Measurements from ENCODE around the gene PI4KA.
"Not testable (repeated sequence)": the region's sequence is repeated elsewhere in the genome, so short reads cannot be mapped to it uniquely, and the experiment has no call there.

The PI4KA gene

DNA sequence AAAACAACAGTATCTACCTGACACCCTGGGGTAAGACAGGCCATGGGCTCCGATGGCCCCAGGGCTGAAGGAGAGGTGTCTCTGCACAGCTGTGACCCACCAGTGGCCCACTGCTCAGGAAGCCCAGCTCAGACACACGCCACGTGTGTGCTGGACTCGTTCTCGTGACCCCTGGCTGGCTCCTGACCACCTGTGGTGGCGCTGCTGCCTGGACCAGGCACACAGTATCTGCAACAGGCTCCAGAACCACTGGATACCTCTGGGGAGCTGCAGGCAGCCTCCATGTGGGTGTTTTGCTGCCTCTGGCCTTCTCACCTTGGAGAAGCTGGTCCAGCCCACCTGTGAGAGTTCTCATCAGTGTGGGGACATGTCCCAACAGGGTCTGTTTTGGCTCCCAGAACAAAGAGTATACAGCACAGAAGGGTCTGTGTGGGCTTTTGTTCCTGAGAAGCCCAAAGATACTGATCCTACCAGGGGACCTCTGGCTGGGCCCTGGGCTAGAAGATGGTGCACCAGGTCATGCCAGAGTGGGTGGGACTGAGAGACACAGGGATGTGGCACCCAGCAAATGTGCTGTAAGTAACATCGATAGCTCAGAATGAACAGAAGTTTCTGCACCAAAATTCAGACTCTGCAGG lies 106.4 kb downstream of the PI4KA start:
- H3K4me3 ChIP-seq (ENCODE audit: low read depth, low read length): no peak overlapping the region

DNA sequence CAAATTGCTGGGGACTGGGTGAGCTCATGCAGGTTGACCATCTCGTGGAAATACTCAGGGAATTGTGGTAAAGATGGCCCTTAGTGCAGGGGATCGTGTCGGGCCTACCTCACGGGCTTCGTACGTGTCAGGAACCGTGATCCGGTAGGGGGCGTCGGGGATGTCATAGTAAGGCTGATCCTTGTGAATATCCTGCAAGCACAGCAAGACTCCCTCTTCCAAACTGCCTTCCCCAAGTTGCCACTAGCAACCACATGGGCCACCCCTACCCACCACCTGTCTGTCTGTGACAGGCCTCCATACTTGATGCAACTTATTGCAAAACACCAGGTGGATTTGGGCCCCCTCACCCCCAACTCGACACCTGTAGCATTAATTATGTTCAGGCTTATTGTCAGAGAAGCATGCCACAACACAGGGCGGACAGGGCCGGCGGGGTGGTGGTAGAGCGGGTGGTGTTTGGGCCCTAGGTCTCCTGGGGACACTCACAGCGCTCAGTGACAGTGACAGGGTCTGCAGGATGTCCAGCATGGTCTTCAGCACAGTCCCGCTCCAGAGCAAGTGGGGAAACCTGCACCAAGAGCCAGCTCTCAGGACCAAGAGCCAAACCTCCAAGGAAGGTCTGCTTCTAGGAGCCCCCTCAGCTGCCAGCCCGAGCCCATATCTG lies 107.3 kb downstream of the PI4KA start:
- no peak overlapping the region for H3K4me3 ChIP-seq (ENCODE audit: low read depth, low read length)

DNA sequence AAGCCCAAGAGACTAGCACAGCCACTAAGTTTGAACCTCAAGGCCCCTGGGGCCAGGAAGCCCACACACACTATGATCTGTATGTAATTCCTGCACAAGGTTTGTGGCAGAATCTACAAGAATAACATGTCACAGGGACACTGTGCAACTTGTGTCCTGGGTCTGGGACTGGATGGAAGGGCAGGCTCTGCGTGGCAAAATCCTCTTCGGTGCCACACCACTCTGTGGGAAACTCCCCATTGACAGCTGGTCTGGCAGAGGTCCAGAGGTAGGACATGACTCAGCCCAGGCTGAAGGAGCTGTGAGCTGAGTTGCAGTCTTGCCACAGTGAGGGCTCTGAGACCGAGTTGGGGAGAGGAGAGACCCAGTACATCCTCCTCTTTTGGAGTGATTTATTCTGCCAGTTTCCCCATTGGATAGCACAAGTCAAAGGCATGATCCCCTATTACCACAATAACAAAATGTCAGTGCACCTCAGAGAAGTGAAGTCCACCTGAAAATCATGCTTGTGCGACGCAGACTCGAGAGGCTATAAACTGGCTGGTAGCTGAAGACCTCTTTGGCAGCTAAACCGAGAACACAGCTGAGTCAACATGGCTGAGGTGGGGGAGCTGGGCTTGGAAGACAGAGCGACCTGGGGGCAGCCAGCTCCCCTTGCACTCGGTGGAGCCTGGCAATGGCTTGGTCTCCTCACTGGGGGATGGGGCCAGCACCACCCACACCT lies 108.0 kb downstream of the PI4KA start:
- no peak overlapping the region for H3K4me3 ChIP-seq (ENCODE audit: low read depth, low read length)

- no peak overlapping the region for H3K4me3 ChIP-seq (ENCODE audit: low read depth, low read length)
Observed at GRCh38 chr22:20749453-20749852, 109.2 kb downstream of the PI4KA start.

DNA sequence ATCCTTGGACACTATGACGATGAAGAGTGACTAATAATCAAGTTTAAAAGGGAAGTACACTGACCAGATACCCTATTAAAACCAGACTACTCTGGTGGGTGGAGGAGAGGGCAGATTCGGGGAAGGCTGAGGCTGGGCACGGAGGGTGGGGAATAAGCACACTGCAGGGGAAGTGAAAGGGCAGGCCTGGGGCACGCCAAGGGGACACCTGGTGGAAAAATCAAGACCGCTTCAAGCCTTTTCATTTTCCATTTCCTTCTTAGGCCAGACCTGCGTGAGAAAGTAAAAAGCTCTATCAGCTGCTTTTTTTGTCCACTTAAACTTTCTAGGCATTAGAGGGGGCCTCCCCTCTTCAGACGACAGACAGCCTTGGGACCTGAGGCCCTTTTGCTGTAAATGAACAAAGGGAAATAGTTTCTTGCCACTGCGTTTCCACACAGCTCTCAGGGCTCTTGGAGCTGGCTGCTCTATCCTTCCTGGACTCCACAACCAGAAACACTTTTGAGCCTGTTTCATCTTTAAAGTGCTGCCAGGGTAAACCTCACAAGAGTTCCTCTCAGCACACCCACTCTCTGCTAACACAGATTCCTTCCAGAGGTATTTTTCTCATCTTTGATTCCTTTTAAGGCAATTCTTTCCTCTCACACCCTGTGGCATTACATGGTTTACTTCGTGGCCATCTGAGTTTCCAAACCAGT lies 109.7 kb downstream of the PI4KA start:
- no peak overlapping the region for H3K4me3 ChIP-seq (ENCODE audit: low read depth, low read length)

DNA sequence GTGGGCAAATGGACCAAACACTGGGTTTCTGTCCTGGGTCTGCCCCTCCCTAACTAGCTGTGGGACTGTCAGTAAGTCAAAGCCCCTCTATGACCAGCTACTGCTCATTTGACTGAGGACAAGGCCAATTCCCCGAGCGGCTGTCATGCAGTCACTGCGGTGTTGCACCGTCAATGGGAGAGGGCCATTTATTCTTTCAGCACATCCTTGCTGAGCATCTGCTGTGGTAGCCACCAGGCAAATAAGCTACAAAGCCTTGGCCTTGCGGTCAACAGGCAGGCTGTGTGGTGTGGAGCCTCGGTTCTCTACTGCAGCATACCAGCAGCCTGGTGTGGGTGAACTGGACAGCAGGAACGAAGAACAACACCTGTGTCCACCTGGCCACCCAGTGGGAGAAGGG lies 110.5 kb downstream of the PI4KA start:
- no peak overlapping the region for H3K4me3 ChIP-seq (ENCODE audit: low read depth, low read length)

DNA sequence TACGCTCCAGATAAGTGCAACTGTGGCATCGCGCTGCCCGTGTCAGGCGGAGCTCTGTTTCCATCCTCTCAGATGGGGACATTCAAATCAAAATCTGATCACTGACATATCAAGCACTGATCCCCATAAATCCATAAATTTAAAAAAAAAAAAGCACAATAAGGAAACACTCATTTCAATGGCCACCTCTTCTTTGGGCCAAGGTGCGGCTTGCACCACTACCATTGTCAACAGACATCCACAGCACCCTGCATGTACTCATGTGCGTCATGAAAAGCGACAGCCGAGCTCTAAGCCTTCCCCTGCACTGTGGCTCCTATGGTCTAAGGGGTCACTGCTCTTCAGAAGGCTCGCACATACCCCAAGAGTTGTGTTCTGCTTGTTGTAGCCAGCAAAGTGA lies 111.4 kb downstream of the PI4KA start:
- no peak overlapping the region for H3K4me3 ChIP-seq (ENCODE audit: low read depth, low read length)

DNA sequence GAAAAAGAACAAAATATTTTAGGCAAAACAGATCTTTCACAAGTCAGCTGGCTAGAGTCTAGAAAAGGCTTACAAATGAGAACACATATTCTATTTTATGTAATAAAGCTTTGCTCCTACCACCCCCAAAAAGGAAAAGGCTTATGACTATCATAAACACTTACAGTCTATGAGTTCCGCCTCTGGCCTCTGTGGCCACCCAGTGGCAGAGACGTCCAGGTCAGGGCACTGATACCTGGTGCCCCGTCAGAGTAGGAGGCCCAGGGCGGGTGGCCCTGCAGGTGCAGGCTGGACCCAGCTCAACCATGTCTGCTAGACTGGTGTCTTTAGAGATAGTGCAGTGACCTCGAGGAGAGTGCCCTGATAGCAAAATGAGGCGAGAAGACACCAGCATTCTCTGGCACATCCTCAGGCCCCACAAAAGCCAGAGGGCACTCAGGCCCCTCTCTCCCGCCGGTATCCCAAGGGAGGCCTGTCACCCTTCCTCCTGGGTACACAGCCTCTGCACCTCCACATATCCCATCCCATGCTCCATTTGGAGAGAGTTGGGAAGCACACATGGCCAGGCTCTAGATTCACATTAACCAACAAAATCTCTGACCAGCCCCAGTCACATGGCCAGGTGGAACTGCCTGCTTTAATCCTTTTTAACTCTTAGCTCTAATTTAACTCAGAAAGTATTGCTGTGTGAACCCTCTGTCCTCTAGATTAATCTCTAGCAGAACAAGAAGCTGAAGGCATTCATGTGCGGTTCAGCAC lies 112.0 kb downstream of the PI4KA start:
- no peak overlapping the region for H3K4me3 ChIP-seq (ENCODE audit: low read depth, low read length)

GRCh38 chr22:20745119-20745518 lies 113.5 kb downstream of the PI4KA start:
- no peak overlapping the region for H3K4me3 ChIP-seq (ENCODE audit: low read depth, low read length)

DNA sequence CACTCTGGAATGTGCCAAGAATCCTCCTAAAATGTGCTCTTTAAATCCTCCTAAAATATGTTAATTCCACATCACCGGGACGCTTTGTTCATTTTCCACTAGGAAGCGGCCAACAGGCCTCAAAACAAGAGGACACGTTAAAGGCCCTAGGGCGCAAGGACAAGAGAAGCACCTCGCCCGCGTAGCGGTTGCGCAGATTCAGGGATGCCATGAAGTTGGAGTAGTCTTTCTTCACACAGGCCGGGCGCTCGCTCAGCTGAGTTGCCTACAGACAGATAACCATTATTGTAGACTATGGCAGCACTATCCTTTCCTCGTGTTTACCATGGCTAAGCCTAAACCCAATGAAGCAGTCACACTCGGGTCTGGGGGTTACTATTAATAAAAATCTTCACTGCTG lies 114.2 kb downstream of the PI4KA start:
- no peak overlapping the region for H3K4me3 ChIP-seq (ENCODE audit: low read depth, low read length)

DNA sequence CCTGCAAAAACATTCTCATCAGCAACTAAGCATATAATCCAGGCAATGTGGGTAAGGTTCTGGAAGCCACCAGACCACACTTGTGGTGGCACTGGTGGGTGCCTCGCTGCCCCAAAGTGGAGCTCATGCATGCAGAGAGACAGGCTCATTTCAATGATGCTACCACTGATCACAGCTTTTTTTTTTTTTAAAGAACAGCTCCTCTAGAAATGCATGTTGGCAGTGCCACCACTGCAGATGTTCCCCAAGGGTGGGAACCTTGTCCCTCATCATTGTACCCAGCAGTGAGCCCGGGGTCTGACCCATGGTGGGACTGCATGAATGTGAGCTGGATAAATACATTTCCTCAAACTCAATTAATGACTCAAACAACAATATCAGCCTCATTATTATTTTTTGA lies 115.8 kb downstream of the PI4KA start:
- no peak overlapping the region for H3K4me3 ChIP-seq (ENCODE audit: low read depth, low read length)

- no peak overlapping the region for H3K4me3 ChIP-seq (ENCODE audit: low read depth, low read length)
Observed at GRCh38 chr22:20741634-20742581, 116.7 kb downstream of the PI4KA start.

- no peak overlapping the region for H3K4me3 ChIP-seq (ENCODE audit: low read depth, low read length)
Observed at GRCh38 chr22:20741008-20741633, 117.5 kb downstream of the PI4KA start.

GRCh38 chr22:20740222-20740951 lies 118.2 kb downstream of the PI4KA start:
- no peak overlapping the region for H3K4me3 ChIP-seq (ENCODE audit: low read depth, low read length)

DNA sequence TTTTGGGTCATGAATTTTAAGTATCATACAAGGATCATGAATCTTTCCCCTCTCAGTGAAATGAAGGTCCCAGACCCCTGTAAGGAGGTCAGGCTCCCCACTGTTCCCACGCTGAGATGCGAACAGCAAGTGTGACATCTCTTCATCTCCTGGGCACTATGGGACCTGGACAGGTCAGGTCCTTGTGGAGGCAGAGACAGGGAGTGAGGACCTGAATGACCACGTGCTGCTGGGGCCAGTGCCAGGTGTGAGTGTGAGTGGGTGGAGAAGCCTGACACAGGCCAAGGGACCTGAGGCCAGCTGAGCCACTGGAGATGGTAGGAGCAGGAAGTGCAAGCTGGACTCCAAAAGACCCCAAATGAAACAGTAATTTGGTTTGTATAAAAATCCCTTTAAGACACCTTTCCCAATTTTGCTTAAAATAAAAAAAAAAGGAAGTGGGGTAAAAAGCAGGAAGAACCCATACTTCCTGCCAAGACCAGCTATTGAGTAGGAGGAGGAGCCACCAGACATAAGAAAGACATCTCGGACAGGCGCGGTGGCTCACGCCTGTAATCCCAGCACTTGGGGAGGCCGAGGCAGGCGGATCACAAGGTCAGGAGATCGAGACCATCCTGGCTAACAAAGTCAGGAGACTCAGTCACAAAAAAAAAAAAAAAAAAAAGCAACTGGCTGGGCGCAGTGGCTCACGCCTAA lies 120.1 kb downstream of the PI4KA start:
- no peak overlapping the region for H3K4me3 ChIP-seq (ENCODE audit: low read depth, low read length)

DNA sequence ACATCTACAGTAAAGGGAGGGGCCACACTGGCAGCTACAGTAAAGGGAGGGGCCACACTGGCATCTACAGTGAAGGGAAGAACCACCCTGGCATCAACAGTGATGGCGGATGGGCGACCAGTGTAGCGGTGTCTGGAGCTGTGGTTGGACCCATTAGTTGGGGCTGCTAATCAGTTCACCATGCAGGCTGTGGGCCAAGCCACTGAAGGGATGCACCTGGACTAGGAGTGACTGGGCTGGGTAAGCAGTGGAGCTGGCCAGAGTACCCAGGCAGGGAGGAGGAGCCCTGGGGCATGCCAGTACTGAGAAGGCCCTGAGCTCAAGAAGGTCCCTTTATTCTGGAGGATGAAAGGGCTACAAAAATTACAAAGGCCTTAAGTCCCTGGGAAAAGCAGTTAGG lies 121.7 kb downstream of the PI4KA start:
- H3K4me3 ChIP-seq (ENCODE audit: low read depth, low read length): not testable (repeated sequence)

DNA sequence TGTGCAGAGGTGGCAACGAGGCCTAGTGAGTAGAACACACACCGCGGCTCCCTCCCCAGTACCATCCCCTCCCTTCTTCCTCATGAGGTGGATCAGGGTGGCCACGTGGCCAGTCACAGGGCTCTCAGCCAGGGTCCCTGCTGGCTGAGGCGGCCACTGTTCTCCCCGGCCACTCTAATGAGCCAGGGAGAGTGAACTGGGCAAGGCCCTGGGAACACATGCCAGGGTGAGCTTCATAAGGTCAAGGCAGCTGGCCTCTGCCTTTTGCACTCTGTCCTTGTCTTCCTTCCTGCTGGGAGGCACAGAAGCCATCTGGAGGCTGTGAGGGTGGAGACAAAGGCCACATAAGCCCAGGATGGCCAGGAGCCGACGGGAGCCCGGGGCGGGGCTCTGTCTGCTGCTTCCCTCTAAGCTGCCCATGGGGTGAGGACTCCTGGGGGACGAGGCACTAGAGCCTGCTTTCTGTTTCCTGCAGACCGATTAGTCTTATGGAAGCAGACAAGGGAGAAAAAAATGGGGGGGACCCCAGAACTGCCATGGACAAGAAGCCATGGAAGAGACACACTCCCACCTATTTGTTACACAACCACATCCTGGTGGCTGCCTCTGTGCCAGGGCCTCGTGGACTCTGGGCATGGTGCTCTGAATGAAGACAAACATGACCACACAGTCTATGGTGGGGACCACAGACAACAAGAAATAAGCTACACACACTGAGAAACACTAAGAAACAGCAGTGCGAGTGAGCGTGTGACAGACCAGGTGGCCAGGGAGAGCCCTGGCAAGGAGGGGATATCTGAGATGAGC lies 123.1 kb downstream of the PI4KA start:
- H3K4me3 ChIP-seq (ENCODE audit: low read depth, low read length): not testable (repeated sequence)

Measured in iPS-11a (cell line).